ENCODE measurements around the gene LEO1. TPM values are rescaled to one million over a fixed set of nuclear protein-coding genes. Genes with fewer than 3 reads are reported as not detected.

LEO1 gene
- total RNA-seq, 4 donors from 2014 or later, result 6.7 to 14.8 (median 11.7) TPM

DNA sequence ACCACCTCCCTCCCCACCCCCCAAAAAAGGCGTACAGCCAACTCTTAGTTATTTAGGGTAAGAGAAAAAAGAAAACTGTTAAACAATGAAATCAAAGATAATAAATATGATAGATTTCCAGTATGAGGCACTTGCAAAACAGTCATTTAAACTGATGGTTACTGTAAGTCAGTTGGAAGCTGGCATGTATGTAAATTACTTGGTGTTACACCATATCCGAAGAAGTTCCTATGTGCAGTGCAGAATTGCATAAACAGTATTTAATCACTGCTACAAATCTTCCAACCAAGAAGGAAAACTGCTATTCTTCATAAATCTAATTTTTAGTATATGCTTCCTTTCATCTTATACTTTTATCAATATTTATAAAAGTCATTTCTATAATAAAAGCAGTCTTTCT lies 62.0 kb downstream of the LEO1 start:
- in situ Hi-C loops (cut with MboI; ENCODE audit: low sequenced_read_pairs in 4 of 4), result no loop called here
- Histone ChIP-seq H3K27me3 (no peaks in the 10 kb centered on the region), H3K4me3 (no peak overlapping the region), H3K4me1 (no peaks in the 10 kb centered on the region), H3K9me3 (no peaks in the 10 kb centered on the region), H3K36me3 (peaks cover 0 to 19% of the 10 kb centered on the region in 2 donors), H3K27ac (no peak overlapping the region)
- ATAC-seq (no peak), DNase-seq (no peak)
- TF ChIP-seq POLR2A (IDR thresholded peaks at IDR 0.05), result no peak
- TF ChIP-seq, protein P1, sequence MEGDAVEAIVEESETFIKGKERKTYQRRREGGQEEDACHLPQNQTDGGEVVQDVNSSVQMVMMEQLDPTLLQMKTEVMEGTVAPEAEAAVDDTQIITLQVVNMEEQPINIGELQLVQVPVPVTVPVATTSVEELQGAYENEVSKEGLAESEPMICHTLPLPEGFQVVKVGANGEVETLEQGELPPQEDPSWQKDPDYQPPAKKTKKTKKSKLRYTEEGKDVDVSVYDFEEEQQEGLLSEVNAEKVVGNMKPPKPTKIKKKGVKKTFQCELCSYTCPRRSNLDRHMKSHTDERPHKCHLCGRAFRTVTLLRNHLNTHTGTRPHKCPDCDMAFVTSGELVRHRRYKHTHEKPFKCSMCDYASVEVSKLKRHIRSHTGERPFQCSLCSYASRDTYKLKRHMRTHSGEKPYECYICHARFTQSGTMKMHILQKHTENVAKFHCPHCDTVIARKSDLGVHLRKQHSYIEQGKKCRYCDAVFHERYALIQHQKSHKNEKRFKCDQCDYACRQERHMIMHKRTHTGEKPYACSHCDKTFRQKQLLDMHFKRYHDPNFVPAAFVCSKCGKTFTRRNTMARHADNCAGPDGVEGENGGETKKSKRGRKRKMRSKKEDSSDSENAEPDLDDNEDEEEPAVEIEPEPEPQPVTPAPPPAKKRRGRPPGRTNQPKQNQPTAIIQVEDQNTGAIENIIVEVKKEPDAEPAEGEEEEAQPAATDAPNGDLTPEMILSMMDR (IDR thresholded peaks at IDR 0.05 in 4 of 5, conservative IDR thresholded peaks at IDR 0.05 in 1 of 5), result no peak
- intact Hi-C loops (cut with DNase I; ENCODE audit: low total_unique reads), result no loop called here

DNA sequence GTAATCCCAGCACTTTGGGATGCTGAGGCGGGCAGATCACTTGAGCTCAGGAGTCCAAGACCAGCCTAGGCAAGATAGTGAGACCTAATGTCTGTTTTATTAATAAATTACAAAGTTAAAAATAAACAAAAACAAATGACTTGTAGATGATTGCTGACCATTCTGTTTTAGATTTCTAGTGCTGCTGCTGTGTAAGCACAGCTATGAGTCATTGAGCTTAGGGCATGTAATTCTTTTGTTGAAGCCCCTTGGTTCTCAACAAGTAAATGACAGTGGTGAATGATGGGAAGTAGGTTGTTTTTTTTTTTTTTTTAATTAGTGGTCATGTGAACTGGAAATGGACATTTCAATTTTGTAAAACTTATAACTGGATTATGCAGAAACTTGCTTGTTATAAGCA lies 63.3 kb downstream of the LEO1 start:
- ATAC-seq, result no peak
- TF ChIP-seq POLR2A (IDR thresholded peaks at IDR 0.05), result no peak
- TF ChIP-seq, protein P1 (IDR thresholded peaks at IDR 0.05 in 4 of 5, conservative IDR thresholded peaks at IDR 0.05 in 1 of 5), result no peak
- intact Hi-C loops (cut with DNase I; ENCODE audit: low total_unique reads), result no loop called here
- no peak overlapping the region for H3K27ac ChIP-seq
- H3K36me3 ChIP-seq, result peaks cover 0 to 23% of the 10 kb centered on the region in 2 donors
- H3K9me3 ChIP-seq, result no peaks in the 10 kb centered on the region
- no peak for DNase-seq
- no peaks in the 10 kb centered on the region for H3K4me1 ChIP-seq
- in situ Hi-C loops (cut with MboI; ENCODE audit: low sequenced_read_pairs in 4 of 4), result no loop called here
- no peaks in the 10 kb centered on the region for H3K27me3 ChIP-seq
- H3K4me3 ChIP-seq, result no peak overlapping the region

DNA sequence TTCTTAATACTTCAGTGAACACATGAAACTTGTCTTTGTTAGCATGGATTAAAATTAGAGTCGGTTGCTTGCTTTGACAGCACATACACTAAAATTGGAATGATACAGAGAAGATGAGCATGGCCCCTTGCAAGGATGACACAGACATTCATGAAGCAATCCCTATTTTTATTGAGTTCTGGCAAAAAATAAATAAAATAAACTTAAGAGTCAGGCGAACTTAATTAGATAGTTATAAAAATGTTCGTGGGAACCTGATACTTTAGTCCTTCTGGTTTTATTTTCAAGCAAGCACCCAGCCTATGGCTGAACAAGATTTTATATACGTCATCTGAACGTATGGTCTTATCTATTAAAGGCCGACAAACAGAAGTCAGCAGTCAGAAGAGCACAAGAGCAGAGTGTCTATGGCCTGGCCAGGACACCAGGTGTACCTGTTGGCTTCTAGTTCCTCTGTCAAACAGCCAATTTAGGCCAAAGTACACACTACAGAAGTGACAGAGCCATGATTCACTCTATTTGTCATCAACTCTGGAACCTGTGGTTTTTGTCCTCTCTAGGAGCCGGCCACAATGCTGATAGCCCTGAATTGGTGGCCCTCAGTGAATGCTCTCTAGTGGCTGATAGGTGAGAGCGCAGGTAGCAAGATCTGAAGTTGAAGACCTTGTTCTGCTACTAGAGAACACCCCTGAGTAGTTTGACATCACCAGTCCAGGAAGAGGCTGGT lies 64.3 kb downstream of the LEO1 start:
- H3K4me3 ChIP-seq, result no peak overlapping the region
- no peak overlapping the region for H3K27ac ChIP-seq
- no peak for ATAC-seq
- no peaks in the 10 kb centered on the region for H3K9me3 ChIP-seq
- intact Hi-C loops (cut with DNase I; ENCODE audit: low total_unique reads), result no loop called here
- TF ChIP-seq POLR2A (IDR thresholded peaks at IDR 0.05), result no peak
- TF ChIP-seq, protein P1 (IDR thresholded peaks at IDR 0.05 in 4 of 5, conservative IDR thresholded peaks at IDR 0.05 in 1 of 5), result no peak
- no peak for DNase-seq
- no peaks in the 10 kb centered on the region for H3K27me3 ChIP-seq
- no peaks in the 10 kb centered on the region for H3K4me1 ChIP-seq
- peaks cover 0 to 32% of the 10 kb centered on the region in 2 donors for H3K36me3 ChIP-seq
- in situ Hi-C loops (cut with MboI; ENCODE audit: low sequenced_read_pairs in 4 of 4), result no loop called here

DNA sequence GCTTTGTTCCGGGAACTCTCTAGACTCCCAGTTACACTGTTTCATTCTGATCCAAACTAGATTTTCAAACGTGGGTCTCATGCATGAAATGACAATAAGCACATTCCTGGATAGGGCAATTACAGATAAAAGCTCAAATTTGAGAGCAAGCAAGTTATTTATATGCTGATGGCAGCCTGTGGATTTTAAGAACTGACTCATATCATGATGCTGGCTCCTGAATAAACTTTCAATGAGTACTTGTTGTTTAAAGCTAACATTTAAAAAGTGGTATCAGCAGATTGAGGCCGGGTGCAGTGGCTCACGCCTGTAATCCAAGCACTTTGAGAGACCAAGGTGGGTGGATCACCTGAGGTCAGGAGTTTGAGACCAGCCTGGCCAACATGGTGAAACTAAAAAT lies 66.6 kb downstream of the LEO1 start:
- Histone ChIP-seq H3K4me3 (no peak overlapping the region), H3K27ac (no peak overlapping the region), H3K36me3 (peaks cover 0 to 46% of the 10 kb centered on the region in 2 donors), H3K27me3 (no peaks in the 10 kb centered on the region), H3K9me3 (no peaks in the 10 kb centered on the region), H3K4me1 (no peaks in the 10 kb centered on the region)
- in situ Hi-C loops (cut with MboI; ENCODE audit: low sequenced_read_pairs in 4 of 4) (no loop called here), intact Hi-C loops (cut with DNase I; ENCODE audit: low total_unique reads) (no loop called here)
- DNase-seq, result no peak
- no peak for TF ChIP-seq POLR2A (IDR thresholded peaks at IDR 0.05)
- TF ChIP-seq, protein P1 (IDR thresholded peaks at IDR 0.05 in 4 of 5, conservative IDR thresholded peaks at IDR 0.05 in 1 of 5), result no peak
- no peak for ATAC-seq

DNA sequence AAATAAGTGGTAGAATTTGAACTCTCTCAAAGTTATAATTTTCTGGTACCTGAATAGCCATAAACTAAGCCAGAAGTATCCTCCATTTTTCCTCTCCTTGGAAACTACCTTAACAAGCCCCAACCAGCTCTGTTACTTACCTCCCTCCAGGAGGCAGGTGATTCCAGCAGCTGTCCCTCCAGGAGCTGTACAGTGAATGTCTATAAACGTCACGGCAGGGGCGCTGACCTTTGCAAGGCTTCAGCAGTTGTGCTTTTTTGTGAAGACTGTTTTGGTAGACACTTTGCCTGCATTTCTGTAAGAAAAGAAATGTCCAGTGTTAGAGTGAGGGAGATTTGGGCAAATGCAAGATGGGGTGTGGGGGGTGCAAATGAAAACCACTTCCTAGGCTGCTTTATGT lies 67.2 kb downstream of the LEO1 start:
- no peak for DNase-seq
- in situ Hi-C loops (cut with MboI; ENCODE audit: low sequenced_read_pairs in 4 of 4) (no loop called here), intact Hi-C loops (cut with DNase I; ENCODE audit: low total_unique reads) (no loop called here)
- no peak for ATAC-seq
- Histone ChIP-seq H3K4me3 (no peak overlapping the region), H3K4me1 (no peaks in the 10 kb centered on the region), H3K9me3 (no peaks in the 10 kb centered on the region), H3K27ac (no peak overlapping the region), H3K36me3 (peaks cover 0 to 47% of the 10 kb centered on the region in 2 donors), H3K27me3 (no peaks in the 10 kb centered on the region)
- no peak for TF ChIP-seq POLR2A (IDR thresholded peaks at IDR 0.05)
- TF ChIP-seq, protein P1 (IDR thresholded peaks at IDR 0.05 in 4 of 5, conservative IDR thresholded peaks at IDR 0.05 in 1 of 5), result no peak

Measured in gastrocnemius medialis (tissue), 4 donors.